Peyer's patch (tissue), 4 donors: ENCODE results near the gene COPG1. TPM values are rescaled to one million over a fixed set of nuclear protein-coding genes. Genes with fewer than 3 reads are reported as not detected.

Experiments
- DNase-seq, 3 donors: peaks; one replicate each; pipeline ENCODE4 v3.0.0-alpha.2; 2017 to 2019
- H3K27ac ChIP-seq, 4 donors: fragments of 200-600 bp; sonication (generic); one replicate each; pipeline ENCODE4 v1.5.1; 2016 to 2019
- H3K27me3 ChIP-seq, 2 donors: fragments of 200-600 bp; sonication (generic); one replicate each; pipeline ENCODE4 v1.5.1; 2019
- H3K36me3 ChIP-seq, 3 donors: fragments of 200-600 bp; sonication (generic); one replicate each; pipeline ENCODE4 v1.5.1; 2016 to 2019
- H3K4me1 ChIP-seq, 4 donors: fragments of 200-600 bp; sonication (generic); one replicate each; pipeline ENCODE4 v1.5.1; 2016 to 2019
- H3K4me3 ChIP-seq, 4 donors: fragments of 200-600 bp; sonication (generic); 1 replicate in 3 of 4; 2 replicates in 1 of 4; pipeline ENCODE4 v1.5.1; 2016 to 2019; ENCODE audit warnings: mild to moderate bottlenecking in 1 of 4
- H3K9me3 ChIP-seq, 4 donors: fragments of 200-600 bp; sonication (generic); one replicate each; pipeline ENCODE4 v1.5.1; 2016 to 2019; ENCODE audit warnings: mild to moderate bottlenecking in 1 of 4
- CTCF ChIP-seq, 6 experiments: fragments of 450-650 bp in 4 of 6; fragments of 200-600 bp in 2 of 6; sonication (generic) in 1 of 6; IDR thresholded peaks; one replicate each; pipeline ENCODE4 v1.5.1; 2017 to 2019; ENCODE audit warnings: antibody characterized with exemption in 6 of 6, mild to moderate bottlenecking in 3 of 6, moderate library complexity in 1 of 6
- POLR2A ChIP-seq, 2 donors: fragments of 450-650 bp; IDR thresholded peaks; one replicate each; pipeline ENCODE4 v1.5.1; 2017; ENCODE audit warnings: antibody characterized with exemption in 2 of 2, mild to moderate bottlenecking in 2 of 2, moderate library complexity in 2 of 2
- small RNA-seq, 2 donors: library from RNA; depleted of rRNA; stranded (forward); fragments of <200 nt; gene quantifications; one replicate each; pipeline ENCODE3, GENCODE V24; 2016
- total RNA-seq, 4 donors: library from RNA; depleted of rRNA; stranded (reverse); fragments of >200 nt; gene quantifications; one replicate each; pipeline ENCODE4 v1.1.0, GENCODE V29; 2016

Gene COPG1
- total RNA-seq, 4 donors from 2014 or later = 120 to 220 (median 176) TPM

- H3K4me3 ChIP-seq = no peak overlapping the region
- no peaks in the 10 kb centered on the region for H3K27me3 ChIP-seq
- DNase-seq = no peak
- TF ChIP-seq CTCF (IDR thresholded peaks at IDR 0.05) (no peak), POLR2A (IDR thresholded peaks at IDR 0.05) (no peak)
- H3K27ac ChIP-seq = no peak overlapping the region
- H3K9me3 ChIP-seq = no peaks in the 10 kb centered on the region
- no peaks in the 10 kb centered on the region for H3K36me3 ChIP-seq
- no peaks in the 10 kb centered on the region for H3K4me1 ChIP-seq
Measured at GRCh38 chr3:129326138-129326537, 76.7 kb downstream of the COPG1 start.

GRCh38 chr3:129326595-129326994 is 77.2 kb downstream of the COPG1 start:
- Histone ChIP-seq H3K4me1 (no peaks in the 10 kb centered on the region), H3K9me3 (no peaks in the 10 kb centered on the region), H3K4me3 (no peak overlapping the region), H3K36me3 (no peaks in the 10 kb centered on the region), H3K27ac (no peak overlapping the region), H3K27me3 (no peaks in the 10 kb centered on the region)
- no peak for DNase-seq
- TF ChIP-seq POLR2A (IDR thresholded peaks at IDR 0.05) = no peak
- no peak for TF ChIP-seq CTCF (IDR thresholded peaks at IDR 0.05)

Small RNA genes within 50 kb of the gene (small RNA-seq; reads per million reads assigned to genes)
- 0 reads per million in 2 donors for gene MIR6826
- gene RPS27P12 = 0 reads per million in 2 donors

Other genes with a start within 250 kb of the COPG1 start
- 10 to 100 TPM in 1 of 4 donors, 1 to 10 TPM in 3; 3.3 to 40.4 (median 4.0) TPM for gene EFCC1, start 248.3 kb upstream of the COPG1 start, total RNA-seq
- gene GP9, start 188.8 kb upstream of the COPG1 start, total RNA-seq = not detected
- 10 to 100 TPM in 3 of 4 donors, 1 to 10 TPM in 1; 9.1 to 18.7 (median 11.3) TPM for gene RAB43, start 127.8 kb upstream of the COPG1 start, total RNA-seq
- gene ISY1, start 88.5 kb upstream of the COPG1 start, total RNA-seq = 10 to 100 TPM; 11.1 to 24.9 (median 18.2) TPM
- gene CNBP, start 65.7 kb upstream of the COPG1 start, total RNA-seq = 100 to 1,000 TPM; 191 to 261 (median 231) TPM
- gene HMCES, start 29.3 kb downstream of the COPG1 start, total RNA-seq = 10 to 100 TPM; 22.2 to 29.7 (median 24.2) TPM
- under 1 TPM in 1 of 4 donors, not detected in 3; 0.54 TPM for gene EFCAB12, start 179.0 kb downstream of the COPG1 start, total RNA-seq
- gene MBD4, start 190.3 kb downstream of the COPG1 start, total RNA-seq = 100 to 1,000 TPM in 1 of 4 donors, 10 to 100 TPM in 3; 19.8 to 106 (median 38.3) TPM
- gene IFT122, start 190.6 kb downstream of the COPG1 start, total RNA-seq = 10 to 100 TPM; 10.9 to 85.0 (median 26.4) TPM